ENCODE results near the gene MACF1.

GRCh38 chr1:39358491-39358890 is 154.0 kb downstream of the MACF1 start:
- TF ChIP-seq CTCF (IDR thresholded peaks at IDR 0.05): no peak
- TF ChIP-seq POLR2A (IDR thresholded peaks at IDR 0.05): no peak

Measured in uterus (tissue), 2 donors.